A549 (cell line): ENCODE data around the gene STIMATE.

Experiments
- CTCF ChIP-seq: fragments of >200 bp; sonication (Bioruptor Twin); formaldehyde crosslinking; IDR thresholded peaks from 3 replicates; pipeline ENCODE4 v1.5.1; 2016
- EP300 ChIP-seq, 2 experiments: fragments of >200 bp; sonication (Bioruptor Twin); formaldehyde crosslinking; IDR thresholded peaks; 2 replicates in 1 of 2; 3 replicates in 1 of 2; pipeline ENCODE4 v1.6.1; 2016 to 2017
- MAX ChIP-seq: IDR thresholded peaks from 2 replicates; pipeline ENCODE4 v1.6.1; 2012
- NFE2L2 ChIP-seq: fragments of 150-350 bp; conservative IDR thresholded peaks from 2 replicates; pipeline ENCODE4 v1.6.1; 2014; ENCODE audit warnings: low read length
- POLR2A ChIP-seq: IDR thresholded peaks from 2 replicates; pipeline ENCODE4 v1.6.1; 2012; ENCODE audit warnings: mild to moderate bottlenecking, low read length
- POLR2AphosphoS2 ChIP-seq: conservative IDR thresholded peaks from 2 replicates; pipeline ENCODE4 v1.6.1; 2012; ENCODE audit warnings: low read length, improper control_type of control experiment, inconsistent platforms
- RAD21 ChIP-seq, 2 experiments: fragments of >200 bp in 1 of 2; sonication (Bioruptor Twin) in 1 of 2; formaldehyde crosslinking in 1 of 2; IDR thresholded peaks in 1 of 2; conservative IDR thresholded peaks in 1 of 2; 2 replicates in 1 of 2; 3 replicates in 1 of 2; pipeline ENCODE4 v1.6.1; 2012 to 2018; ENCODE audit warnings: inconsistent platforms in 1 of 2
- RFX5 ChIP-seq: fragments of 450-650 bp; IDR thresholded peaks from 2 replicates; pipeline ENCODE4 v1.7.1; 2014; ENCODE audit warnings: antibody characterized with exemption, mild to moderate bottlenecking, moderate library complexity
- TP53 ChIP-seq: fragments of 250-450 bp; sonication (Bioruptor Pico); IDR thresholded peaks from 2 replicates; pipeline ENCODE4 v1.5.0; 2021; ENCODE audit warnings: mild to moderate bottlenecking, moderate library complexity

DNA sequence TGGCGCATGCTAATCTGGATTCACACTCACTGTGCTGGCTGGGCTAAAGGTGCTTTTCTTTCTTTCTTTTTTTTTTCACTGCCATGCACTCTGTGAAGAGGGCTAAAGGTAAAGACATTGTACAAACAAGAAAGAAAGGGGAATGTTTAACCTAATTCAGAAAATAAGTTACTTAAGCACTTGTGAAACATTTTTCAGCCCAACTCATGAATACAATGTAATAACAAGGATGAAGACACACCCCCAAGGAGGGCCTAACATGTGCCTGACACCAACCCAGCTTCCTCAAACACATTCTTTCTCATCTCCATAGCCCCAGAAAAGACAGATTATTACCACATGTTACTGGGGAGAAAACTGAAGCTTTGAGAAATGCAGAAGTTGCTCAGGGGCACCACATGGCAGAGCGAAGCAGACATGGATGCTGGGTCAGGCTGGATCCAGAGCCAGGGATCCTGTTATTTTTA is 5.7 kb downstream of the STIMATE start:
- TF ChIP-seq CTCF, result no peak
- TF ChIP-seq EP300 (IDR thresholded peaks at IDR 0.05), result no peak
- no peak for TF ChIP-seq POLR2AphosphoS2
- no peak for TF ChIP-seq TP53 (CRISPR knock-in tag)
- TF ChIP-seq NFE2L2, result no peak
- no peak for TF ChIP-seq MAX
- TF ChIP-seq POLR2A, result no peak
- TF ChIP-seq RFX5, result no peak
- TF ChIP-seq RAD21 (conservative IDR thresholded peaks at IDR 0.05 in 1 of 2, IDR thresholded peaks at IDR 0.05 in 1 of 2), result no peak
